Esophagus muscularis mucosa (tissue), 4 donors: ENCODE data around the gene RAB20. TPM values are rescaled to one million over a fixed set of nuclear protein-coding genes. Genes with fewer than 3 reads are reported as not detected.

ENCODE experiments used
- DNase-seq: peaks from one replicate; pipeline ENCODE4 v3.0.0-alpha.2; 2017; ENCODE audit errors: extremely low spot score
- H3K27ac ChIP-seq, 4 donors: fragments of 200-600 bp; sonication (generic); replicated peaks in 1 of 4; 1 replicate in 3 of 4; 2 replicates in 1 of 4; pipeline ENCODE4 v1.5.1; 2016 to 2019; ENCODE audit warnings: mild to moderate bottlenecking in 1 of 4
- H3K27me3 ChIP-seq, 4 donors: fragments of 200-600 bp; sonication (generic); one replicate each; pipeline versions ENCODE4 v1.5.1 to v1.6.0; 2016 to 2019
- H3K36me3 ChIP-seq, 4 donors: fragments of 200-600 bp; sonication (generic); one replicate each; pipeline ENCODE4 v1.5.1; 2016 to 2019
- H3K4me1 ChIP-seq, 4 donors: fragments of 200-600 bp; sonication (generic); one replicate each; pipeline ENCODE4 v1.5.1; 2016 to 2019
- H3K4me3 ChIP-seq, 4 donors: fragments of 200-600 bp; sonication (generic); 1 replicate in 2 of 4; 2 replicates in 2 of 4; pipeline ENCODE4 v1.5.1; 2016 to 2019; ENCODE audit warnings: mild to moderate bottlenecking in 4 of 4, moderate library complexity in 1 of 4
- H3K9me3 ChIP-seq, 4 donors: fragments of 200-600 bp; sonication (generic); 1 replicate in 3 of 4; 2 replicates in 1 of 4; pipeline ENCODE4 v1.5.1; 2016 to 2019
- EP300 ChIP-seq: sonication (generic); formaldehyde crosslinking; IDR thresholded peaks from one replicate; pipeline ENCODE4 v1.6.1; 2017; ENCODE audit warnings: antibody characterized with exemption
- POLR2A ChIP-seq: fragments of 450-650 bp; IDR thresholded peaks from one replicate; pipeline ENCODE4 v1.6.1; 2017; ENCODE audit warnings: antibody characterized with exemption, moderate library complexity, mild to moderate bottlenecking, low read depth
- POLR2AphosphoS5 ChIP-seq, 2 donors: sonication (generic); formaldehyde crosslinking; IDR thresholded peaks; one replicate each; pipeline ENCODE4 v1.6.1; 2017; ENCODE audit warnings: antibody characterized with exemption in 2 of 2
- WGBS: methylation state at CpG from one replicate; pipeline ENCODE4 v1.1.5; 2018; 5-methylcytosine and 5-hydroxymethylcytosine counted together
- intact Hi-C: fragments of 100-400 bp; cut with DNase I; formaldehyde crosslinking; loops from one replicate; pipeline ENCODE4 v1.15.1; 2023
- total RNA-seq, 4 donors: library from RNA; depleted of rRNA; stranded (reverse); fragments of >200 nt; gene quantifications; one replicate each; pipeline versions ENCODE4 v1.1.0 to v1.2.1, GENCODE V29; 2016
- TF ChIP-seq, protein P1 (sequence below), 3 experiments: fragments of 200-600 bp in 2 of 3; fragments of 450-650 bp in 1 of 3; sonication (generic) in 2 of 3; IDR thresholded peaks; one replicate each; pipeline ENCODE4 v1.5.1; 2017 to 2019; ENCODE audit warnings: antibody characterized with exemption in 3 of 3, mild to moderate bottlenecking in 2 of 3, moderate library complexity in 1 of 3

The RAB20 gene
- total RNA-seq, 4 donors from 2014 or later, result 10.9 to 40.6 (median 15.4) TPM

- Histone ChIP-seq H3K27me3 (no peaks in the 10 kb centered on the region), H3K4me1 (peaks cover 41 to 48% (median 44%) of the 10 kb centered on the region in 4 donors), H3K36me3 (no peaks in the 10 kb centered on the region), H3K9me3 (no peaks in the 10 kb centered on the region), H3K27ac (peak overlapping the region in 3 of 4 donors; percentile 50 to 67 (median 65)), H3K4me3 (no peak overlapping the region)
- intact Hi-C loops, result no loop called here
- TF ChIP-seq EP300 (no peak), POLR2AphosphoS5 (IDR thresholded peaks at IDR 0.05) (no peak)
- TF ChIP-seq, protein P1, sequence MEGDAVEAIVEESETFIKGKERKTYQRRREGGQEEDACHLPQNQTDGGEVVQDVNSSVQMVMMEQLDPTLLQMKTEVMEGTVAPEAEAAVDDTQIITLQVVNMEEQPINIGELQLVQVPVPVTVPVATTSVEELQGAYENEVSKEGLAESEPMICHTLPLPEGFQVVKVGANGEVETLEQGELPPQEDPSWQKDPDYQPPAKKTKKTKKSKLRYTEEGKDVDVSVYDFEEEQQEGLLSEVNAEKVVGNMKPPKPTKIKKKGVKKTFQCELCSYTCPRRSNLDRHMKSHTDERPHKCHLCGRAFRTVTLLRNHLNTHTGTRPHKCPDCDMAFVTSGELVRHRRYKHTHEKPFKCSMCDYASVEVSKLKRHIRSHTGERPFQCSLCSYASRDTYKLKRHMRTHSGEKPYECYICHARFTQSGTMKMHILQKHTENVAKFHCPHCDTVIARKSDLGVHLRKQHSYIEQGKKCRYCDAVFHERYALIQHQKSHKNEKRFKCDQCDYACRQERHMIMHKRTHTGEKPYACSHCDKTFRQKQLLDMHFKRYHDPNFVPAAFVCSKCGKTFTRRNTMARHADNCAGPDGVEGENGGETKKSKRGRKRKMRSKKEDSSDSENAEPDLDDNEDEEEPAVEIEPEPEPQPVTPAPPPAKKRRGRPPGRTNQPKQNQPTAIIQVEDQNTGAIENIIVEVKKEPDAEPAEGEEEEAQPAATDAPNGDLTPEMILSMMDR (IDR thresholded peaks at IDR 0.05), result no peak
- no peak for DNase-seq
- 83% methylated on average over 4 of the region's 6 CpGs for WGBS
Observed at GRCh38 chr13:110528911-110529310, 32.6 kb downstream of the RAB20 start.

GRCh38 chr13:110528371-110528770 is 33.2 kb downstream of the RAB20 start:
- Histone ChIP-seq H3K27me3 (no peaks in the 10 kb centered on the region), H3K9me3 (no peaks in the 10 kb centered on the region), H3K4me3 (no peak overlapping the region), H3K4me1 (peaks cover 43 to 54% (median 48%) of the 10 kb centered on the region in 4 donors), H3K27ac (peak overlapping the region; percentile 41 to 67 (median 58)), H3K36me3 (peaks cover 0 to 5% (median under 1%) of the 10 kb centered on the region in 4 donors)
- intact Hi-C loops, result no loop called here
- 72% methylated on average over 5 of the region's 5 CpGs for WGBS
- TF ChIP-seq POLR2AphosphoS5 (IDR thresholded peaks at IDR 0.05), result peak in 1 of 2 donors; percentile 28
- TF ChIP-seq, protein P1 (IDR thresholded peaks at IDR 0.05), result no peak
- DNase-seq, result no peak

GRCh38 chr13:110525328-110526319 is 35.9 kb downstream of the RAB20 start:
- TF ChIP-seq, protein P1 (IDR thresholded peaks at IDR 0.05), result no peak
- 70% methylated on average over 20 of the region's 25 CpGs for WGBS
- Histone ChIP-seq H3K27me3 (no peaks in the 10 kb centered on the region), H3K4me1 (peaks cover 53 to 71% (median 63%) of the 10 kb centered on the region in 4 donors), H3K27ac (peak overlapping the region; percentile 32 to 68 (median 46)), H3K9me3 (no peaks in the 10 kb centered on the region), H3K36me3 (peaks cover 0 to 13% (median 7%) of the 10 kb centered on the region in 4 donors), H3K4me3 (no peak overlapping the region)
- DNase-seq, result no peak
- intact Hi-C loops, result no loop called here

DNA sequence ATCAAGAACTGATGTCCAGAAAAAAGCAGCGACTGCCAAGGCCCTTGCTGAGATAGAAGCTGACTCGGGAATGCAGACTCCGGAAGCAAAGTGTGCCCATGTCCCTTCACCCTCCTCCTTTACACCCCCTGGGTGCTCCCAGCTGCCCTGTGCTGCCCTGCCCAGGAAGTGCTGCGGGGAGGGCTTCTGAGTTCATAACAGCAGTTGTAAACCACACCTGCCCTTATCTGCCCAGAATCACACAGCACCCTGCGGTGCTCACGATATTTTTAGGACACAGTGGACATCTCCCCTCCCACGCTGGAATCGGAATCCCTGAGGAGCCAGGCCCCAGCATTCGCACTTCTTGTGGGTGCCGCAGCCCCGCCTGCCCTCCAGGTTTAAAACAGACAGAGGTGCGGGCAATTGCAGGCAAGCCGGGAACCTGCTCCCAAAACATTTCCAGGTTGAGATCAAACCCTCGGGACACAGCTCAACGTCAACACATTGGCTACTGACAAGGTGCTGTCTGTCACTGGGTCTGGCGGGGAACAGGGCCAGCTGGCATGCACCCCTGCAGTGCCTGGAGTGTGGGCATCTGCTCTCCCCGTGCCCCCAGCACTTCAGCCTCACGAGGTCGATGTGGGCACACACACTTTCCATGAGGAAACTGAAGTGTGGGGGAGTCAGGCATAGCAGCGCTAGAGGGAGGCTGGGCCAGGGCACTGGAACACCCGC is 36.8 kb downstream of the RAB20 start:
- Histone ChIP-seq H3K4me1 (peaks cover 61 to 77% (median 71%) of the 10 kb centered on the region in 4 donors), H3K4me3 (no peak overlapping the region), H3K27ac (peak overlapping the region; percentile 47 to 68 (median 59)), H3K9me3 (no peaks in the 10 kb centered on the region), H3K36me3 (peaks cover 0 to 13% (median 7%) of the 10 kb centered on the region in 4 donors), H3K27me3 (no peaks in the 10 kb centered on the region)
- no peak for DNase-seq
- TF ChIP-seq EP300 (no peak), POLR2AphosphoS5 (IDR thresholded peaks at IDR 0.05) (peak; percentile 6 to 33), POLR2A (no peak)
- TF ChIP-seq, protein P1 (IDR thresholded peaks at IDR 0.05), result no peak
- intact Hi-C loops, result no loop called here
- 48% methylated on average over 19 of the region's 21 CpGs for WGBS
